ENCODE results near the gene BPI. TPM values are rescaled to one million over a fixed set of nuclear protein-coding genes. Genes with fewer than 3 reads are reported as not detected.
"Not testable (repeated sequence)": the region's sequence is repeated elsewhere in the genome, so short reads cannot be mapped to it uniquely, and the experiment has no call there.

The BPI gene
- 1 to 10 TPM in 1 of 10 donors, under 1 TPM in 3, not detected in 6; 0.15 to 1.6 (median 0.18) TPM for total RNA-seq
- under 1 TPM in 1 of 2 donors, not detected in 1; 0.01 TPM for polyA plus RNA-seq
- long read RNA-seq, donor 1, result 0 reads
- long read RNA-seq, donor 2, result 0 reads
- long read RNA-seq, donor 3, result 0 reads

DNA sequence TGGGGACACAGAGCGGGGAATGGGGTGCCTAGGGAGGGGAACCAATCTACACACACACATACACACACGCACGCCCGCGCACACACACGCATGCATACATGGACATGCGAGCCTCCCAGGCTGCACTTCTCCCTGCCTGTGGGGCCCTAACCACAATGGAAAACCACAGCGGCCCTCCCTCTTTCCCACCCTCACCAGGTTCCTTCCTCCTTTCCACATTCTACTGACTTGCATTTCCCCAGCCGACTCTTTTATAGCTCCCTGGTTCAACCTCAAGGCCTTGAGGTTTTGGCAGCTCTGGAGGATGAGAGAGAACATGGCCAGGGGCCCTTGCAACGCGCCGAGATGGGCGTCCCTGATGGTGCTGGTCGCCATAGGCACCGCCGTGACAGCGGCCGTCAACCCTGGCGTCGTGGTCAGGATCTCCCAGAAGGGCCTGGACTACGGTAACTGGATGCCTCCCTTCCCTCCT, at the start of gene BPI:
BPI (plus strand) TSS at position 249 of the 472 bp plus-strand sequence; CDS start at position 317, 68 bp downstream.
- Histone ChIP-seq H3K36me3 (no peaks in the 10 kb centered on the region), H3K27me3 (peaks cover 0 to 54% (median 11%) of the 10 kb centered on the region in 7 donors), H3K27ac (no peak within 1 kb of the TSS), H3K4me1 (peaks cover 0 to 45% (median 3%) of the 10 kb centered on the region in 9 donors), H3K9me3 (peaks cover 0 to 3% (median 0%) of the 10 kb centered on the region in 11 donors), H3K4me3 (peak within 1 kb of the TSS in 1 of 10 donors; percentile 9)
- DNase-seq, result no peak
- intact Hi-C loops (cut with DNase I), result no loop called here
- peak in 6 of 8 donors; percentile 15 to 63 (median 32) for ATAC-seq
- TF ChIP-seq, protein P1, sequence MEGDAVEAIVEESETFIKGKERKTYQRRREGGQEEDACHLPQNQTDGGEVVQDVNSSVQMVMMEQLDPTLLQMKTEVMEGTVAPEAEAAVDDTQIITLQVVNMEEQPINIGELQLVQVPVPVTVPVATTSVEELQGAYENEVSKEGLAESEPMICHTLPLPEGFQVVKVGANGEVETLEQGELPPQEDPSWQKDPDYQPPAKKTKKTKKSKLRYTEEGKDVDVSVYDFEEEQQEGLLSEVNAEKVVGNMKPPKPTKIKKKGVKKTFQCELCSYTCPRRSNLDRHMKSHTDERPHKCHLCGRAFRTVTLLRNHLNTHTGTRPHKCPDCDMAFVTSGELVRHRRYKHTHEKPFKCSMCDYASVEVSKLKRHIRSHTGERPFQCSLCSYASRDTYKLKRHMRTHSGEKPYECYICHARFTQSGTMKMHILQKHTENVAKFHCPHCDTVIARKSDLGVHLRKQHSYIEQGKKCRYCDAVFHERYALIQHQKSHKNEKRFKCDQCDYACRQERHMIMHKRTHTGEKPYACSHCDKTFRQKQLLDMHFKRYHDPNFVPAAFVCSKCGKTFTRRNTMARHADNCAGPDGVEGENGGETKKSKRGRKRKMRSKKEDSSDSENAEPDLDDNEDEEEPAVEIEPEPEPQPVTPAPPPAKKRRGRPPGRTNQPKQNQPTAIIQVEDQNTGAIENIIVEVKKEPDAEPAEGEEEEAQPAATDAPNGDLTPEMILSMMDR (IDR thresholded peaks at IDR 0.05), result no peak
- WGBS, 2 donors, result 80 to 84% methylated on average over 21 of the region's 21 CpGs

DNA sequence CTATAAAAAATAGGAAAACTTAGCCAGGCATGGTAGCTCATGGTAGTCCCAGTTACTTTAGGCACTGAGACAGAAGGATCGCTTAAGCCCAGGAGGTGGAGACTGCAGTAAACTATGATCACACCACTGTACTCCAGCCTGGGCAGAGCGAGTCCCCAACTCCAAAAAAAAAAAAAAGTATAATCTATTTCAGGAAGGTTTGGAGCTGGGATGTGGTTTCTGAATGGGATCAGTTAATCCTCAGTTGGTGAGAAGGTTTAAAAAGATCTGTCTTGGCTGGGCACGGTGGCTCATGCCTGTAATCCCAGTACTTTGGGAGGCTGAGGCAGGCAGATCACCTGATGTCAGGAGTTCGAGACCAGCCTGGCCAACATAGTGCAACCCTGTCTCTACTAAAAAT, 49.3 kb upstream of the BPI start:
- ATAC-seq, H3K9me3 ChIP-seq, H3K4me3 ChIP-seq, H3K36me3 ChIP-seq, DNase-seq: not testable (repeated sequence)
- intact Hi-C loops (cut with DNase I), result loop anchor here in 1 of 10 donors (5.0 kb wide), 1 partner anchor 43 kb away; no protein-coding TSS in a partner anchor
- H3K27me3 ChIP-seq, result peaks cover 0 to 12% (median 0%) of the 10 kb centered on the region in 7 donors
- H3K4me1 ChIP-seq, result peaks cover 0 to 52% (median 16%) of the 10 kb centered on the region in 9 donors
- 84 to 85% methylated on average over 4 of the region's 4 CpGs for WGBS, 2 donors
- H3K27ac ChIP-seq, result peak overlapping the region in 6 of 10 donors; percentile 11 to 70 (median 52)

DNA sequence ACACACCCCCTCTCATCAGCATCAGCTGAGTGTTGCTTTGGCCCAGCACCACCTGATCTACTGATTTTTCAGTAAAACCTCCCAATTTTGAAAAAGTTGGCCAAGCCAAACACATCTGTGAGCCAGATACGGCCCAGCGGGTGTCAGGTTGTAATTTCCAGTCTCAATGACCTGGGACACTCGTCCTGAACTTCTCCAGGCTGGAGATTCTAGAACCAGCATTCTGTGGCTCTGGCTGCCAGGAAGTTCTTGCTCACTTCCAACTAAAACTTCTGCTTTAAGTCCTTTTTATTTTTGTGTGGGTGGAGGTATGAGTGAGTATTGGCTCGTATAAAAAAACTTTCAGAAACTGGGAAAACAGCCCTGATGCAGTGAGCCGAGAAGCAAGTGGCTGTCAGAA, 48.6 kb upstream of the BPI start:
- intact Hi-C loops (cut with DNase I), result loop anchor here in 1 of 10 donors (5.0 kb wide), 1 partner anchor 42 kb away; no protein-coding TSS in a partner anchor
- Histone ChIP-seq H3K9me3 (no peaks in the 10 kb centered on the region), H3K4me1 (peaks cover 0 to 49% (median 16%) of the 10 kb centered on the region in 9 donors), H3K27ac (peak overlapping the region in 6 of 10 donors; percentile 11 to 70 (median 52)), H3K27me3 (peaks cover 0 to 19% (median 7%) of the 10 kb centered on the region in 7 donors), H3K4me3 (no peak overlapping the region), H3K36me3 (no peaks in the 10 kb centered on the region)
- TF ChIP-seq, protein P1 (IDR thresholded peaks at IDR 0.05), result no peak
- DNase-seq (peak in 1 of 2 donors; percentile 28), ATAC-seq (peak; percentile 15 to 64 (median 43))
- WGBS, 2 donors, result 66 to 81% methylated on average over 5 of the region's 5 CpGs

DNA sequence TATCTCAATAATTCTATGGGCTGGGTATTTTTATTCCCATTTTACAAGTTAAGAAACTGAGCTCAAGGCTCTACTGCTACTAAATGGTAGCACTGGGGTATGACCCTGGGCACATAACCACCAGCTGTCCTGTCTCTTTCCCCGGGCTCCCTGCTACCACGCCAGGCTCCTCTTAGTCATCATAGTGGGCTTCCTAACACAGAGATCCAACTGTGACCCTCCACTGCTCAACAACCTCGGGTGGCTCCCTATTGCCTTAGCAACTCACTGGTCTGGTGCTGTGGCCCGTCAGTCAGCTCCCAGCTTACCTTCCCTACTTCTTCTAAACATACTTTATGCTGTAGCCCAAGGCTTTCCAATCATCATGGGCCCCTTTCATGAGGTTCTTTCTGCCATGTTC, 47.9 kb upstream of the BPI start:
- Histone ChIP-seq H3K27ac (peak overlapping the region in 7 of 10 donors; percentile 11 to 58 (median 51)), H3K36me3 (no peaks in the 10 kb centered on the region), H3K4me3 (no peak overlapping the region), H3K27me3 (peaks cover 0 to 25% (median 13%) of the 10 kb centered on the region in 7 donors), H3K4me1 (peaks cover 0 to 51% (median 11%) of the 10 kb centered on the region in 9 donors), H3K9me3 (no peaks in the 10 kb centered on the region)
- TF ChIP-seq, protein P1 (IDR thresholded peaks at IDR 0.05), result no peak
- intact Hi-C loops (cut with DNase I), result loop anchor here in 1 of 10 donors (5.0 kb wide), 1 partner anchor 41 kb away; no protein-coding TSS in a partner anchor
- 76 to 77% methylated on average over 4 of the region's 4 CpGs for WGBS, 2 donors
- DNase-seq (no peak), ATAC-seq (no peak)
